ENCODE measurements around the gene RPH3AL. TPM values are rescaled to one million over a fixed set of nuclear protein-coding genes. Genes with fewer than 3 reads are reported as not detected.

The RPH3AL gene
- polyA plus RNA-seq, 4 donors, result 10.5 to 18.8 (median 12.0) TPM

- DNase-seq (no peak), FAIRE-seq (no peak)
- WGBS, 3 donors, result 70 to 91% (median 83%) methylated on average over 10 of the region's 10 CpGs
- no peaks in the 10 kb centered on the region for H3K27me3 ChIP-seq (ENCODE audit: control insufficient read depth in 3 of 3, insufficient read depth in 3 of 3, low read length in 3 of 3)
- no peaks in the 10 kb centered on the region for H3K9me3 ChIP-seq (ENCODE audit: control insufficient read depth in 2 of 2, insufficient read depth in 1 of 2, low read depth in 1 of 2, low read length in 1 of 2)
- H3K4me3 ChIP-seq (ENCODE audit: low read depth in 1 of 3, low read length in 3 of 3), result no peak overlapping the region
- H3K27ac ChIP-seq (ENCODE audit: low read depth in 1 of 3, low read length in 2 of 3), result no peak overlapping the region
- H3K4me1 ChIP-seq (ENCODE audit: control insufficient read depth in 3 of 3, insufficient read depth in 2 of 3, low read depth in 1 of 3, low read length in 2 of 3), result peaks cover 0 to 16% (median 0%) of the 10 kb centered on the region in 3 donors
- peaks cover 0 to 33% (median 0%) of the 10 kb centered on the region in 3 donors for H3K36me3 ChIP-seq (ENCODE audit: control insufficient read depth in 3 of 3, insufficient read depth in 2 of 3, low read depth in 1 of 3, low read length in 3 of 3)
Observed at GRCh38 chr17:304461-304860, 48.1 kb downstream of the RPH3AL start.

GRCh38 chr17:303168-303567, 49.4 kb downstream of the RPH3AL start:
- H3K27ac ChIP-seq (ENCODE audit: low read depth in 1 of 3, low read length in 2 of 3), result no peak overlapping the region
- H3K4me1 ChIP-seq (ENCODE audit: control insufficient read depth in 3 of 3, insufficient read depth in 2 of 3, low read depth in 1 of 3, low read length in 2 of 3), result peaks cover 0 to 16% (median 0%) of the 10 kb centered on the region in 3 donors
- FAIRE-seq (no peak), DNase-seq (no peak)
- no peaks in the 10 kb centered on the region for H3K27me3 ChIP-seq (ENCODE audit: control insufficient read depth in 3 of 3, insufficient read depth in 3 of 3, low read length in 3 of 3)
- no peak overlapping the region for H3K4me3 ChIP-seq (ENCODE audit: low read depth in 1 of 3, low read length in 3 of 3)
- no peaks in the 10 kb centered on the region for H3K9me3 ChIP-seq (ENCODE audit: control insufficient read depth in 2 of 2, insufficient read depth in 1 of 2, low read depth in 1 of 2, low read length in 1 of 2)
- WGBS, 3 donors, result 81 to 92% (median 89%) methylated on average over 9 of the region's 9 CpGs
- peaks cover 0 to 31% (median 0%) of the 10 kb centered on the region in 3 donors for H3K36me3 ChIP-seq (ENCODE audit: control insufficient read depth in 3 of 3, insufficient read depth in 2 of 3, low read depth in 1 of 3, low read length in 3 of 3)

- H3K27ac ChIP-seq (ENCODE audit: low read depth in 1 of 3, low read length in 2 of 3), result peak overlapping the region; percentile 53 to 71 (median 57)
- DNase-seq, result peak; percentile 86 to 98
Observed at GRCh38 chr17:302300-302698, 50.3 kb downstream of the RPH3AL start.

GRCh38 chr17:301681-302299, 50.8 kb downstream of the RPH3AL start:
- H3K4me3 ChIP-seq (ENCODE audit: low read depth in 1 of 3, low read length in 3 of 3), result no peak overlapping the region
- peak overlapping the region; percentile 37 to 71 (median 57) for H3K27ac ChIP-seq (ENCODE audit: low read depth in 1 of 3, low read length in 2 of 3)
- peak in 1 of 2 donors; percentile 69 for DNase-seq
- H3K4me1 ChIP-seq (ENCODE audit: control insufficient read depth in 3 of 3, insufficient read depth in 2 of 3, low read depth in 1 of 3, low read length in 2 of 3), result peaks cover 0 to 16% (median 0%) of the 10 kb centered on the region in 3 donors
- peaks cover 0 to 24% (median 0%) of the 10 kb centered on the region in 3 donors for H3K36me3 ChIP-seq (ENCODE audit: control insufficient read depth in 3 of 3, insufficient read depth in 2 of 3, low read depth in 1 of 3, low read length in 3 of 3)
- 39 to 73% (median 59%) methylated on average over 27 of the region's 27 CpGs for WGBS, 3 donors
- no peak for FAIRE-seq
- H3K9me3 ChIP-seq (ENCODE audit: control insufficient read depth in 2 of 2, insufficient read depth in 1 of 2, low read depth in 1 of 2, low read length in 1 of 2), result no peaks in the 10 kb centered on the region
- H3K27me3 ChIP-seq (ENCODE audit: control insufficient read depth in 3 of 3, insufficient read depth in 3 of 3, low read length in 3 of 3), result no peaks in the 10 kb centered on the region

More at GRCh38 chr17:302300-302698, 50.3 kb downstream of the RPH3AL start:
- Histone ChIP-seq H3K4me1 (ENCODE audit: control insufficient read depth in 3 of 3, insufficient read depth in 2 of 3, low read depth in 1 of 3, low read length in 2 of 3) (peaks cover 0 to 16% (median 0%) of the 10 kb centered on the region in 3 donors), H3K36me3 (ENCODE audit: control insufficient read depth in 3 of 3, insufficient read depth in 2 of 3, low read depth in 1 of 3, low read length in 3 of 3) (peaks cover 0 to 23% (median 0%) of the 10 kb centered on the region in 3 donors), H3K9me3 (ENCODE audit: control insufficient read depth in 2 of 2, insufficient read depth in 1 of 2, low read depth in 1 of 2, low read length in 1 of 2) (no peaks in the 10 kb centered on the region), H3K27me3 (ENCODE audit: control insufficient read depth in 3 of 3, insufficient read depth in 3 of 3, low read length in 3 of 3) (no peaks in the 10 kb centered on the region), H3K4me3 (ENCODE audit: low read depth in 1 of 3, low read length in 3 of 3) (no peak overlapping the region)
- WGBS, 3 donors, result 16 to 49% (median 33%) methylated on average over 23 to 24 of the region's 24 CpGs
- FAIRE-seq, result no peak

GRCh38 chr17:300881-301280, 51.7 kb downstream of the RPH3AL start:
- no peak overlapping the region for H3K27ac ChIP-seq (ENCODE audit: low read depth in 1 of 3, low read length in 2 of 3)
- H3K4me1 ChIP-seq (ENCODE audit: control insufficient read depth in 3 of 3, insufficient read depth in 2 of 3, low read depth in 1 of 3, low read length in 2 of 3), result peaks cover 0 to 16% (median 0%) of the 10 kb centered on the region in 3 donors
- FAIRE-seq (no peak), DNase-seq (no peak)
- no peaks in the 10 kb centered on the region for H3K9me3 ChIP-seq (ENCODE audit: control insufficient read depth in 2 of 2, insufficient read depth in 1 of 2, low read depth in 1 of 2, low read length in 1 of 2)
- 94 to 97% (median 97%) methylated on average over 11 of the region's 11 CpGs for WGBS, 3 donors
- H3K36me3 ChIP-seq (ENCODE audit: control insufficient read depth in 3 of 3, insufficient read depth in 2 of 3, low read depth in 1 of 3, low read length in 3 of 3), result peaks cover 0 to 19% (median 0%) of the 10 kb centered on the region in 3 donors
- no peak overlapping the region for H3K4me3 ChIP-seq (ENCODE audit: low read depth in 1 of 3, low read length in 3 of 3)
- no peaks in the 10 kb centered on the region for H3K27me3 ChIP-seq (ENCODE audit: control insufficient read depth in 3 of 3, insufficient read depth in 3 of 3, low read length in 3 of 3)

DNA sequence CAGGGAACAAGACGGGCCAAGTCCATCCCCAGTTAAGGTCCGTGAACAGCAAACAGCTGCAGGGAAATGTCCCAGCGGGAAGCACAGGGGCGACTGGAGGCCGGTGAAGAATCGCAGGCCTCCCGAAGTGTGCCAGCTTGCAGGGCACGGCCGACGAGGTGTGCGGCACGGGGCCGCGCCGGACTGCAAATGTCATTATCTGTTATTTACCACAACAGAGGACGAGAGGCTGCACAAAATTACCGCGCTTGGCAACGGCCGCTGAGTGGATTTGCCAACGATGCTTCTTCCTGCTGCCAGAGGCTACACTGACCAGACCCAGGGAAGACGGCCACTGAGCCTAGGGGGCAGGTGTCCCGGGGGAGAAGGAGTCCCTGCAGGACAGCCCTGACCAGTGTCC, 53.1 kb downstream of the RPH3AL start:
- Histone ChIP-seq H3K4me3 (ENCODE audit: low read depth in 1 of 3, low read length in 3 of 3) (no peak overlapping the region), H3K36me3 (ENCODE audit: control insufficient read depth in 3 of 3, insufficient read depth in 2 of 3, low read depth in 1 of 3, low read length in 3 of 3) (peaks cover 0 to 19% (median 0%) of the 10 kb centered on the region in 3 donors), H3K9me3 (ENCODE audit: control insufficient read depth in 2 of 2, insufficient read depth in 1 of 2, low read depth in 1 of 2, low read length in 1 of 2) (no peaks in the 10 kb centered on the region), H3K27ac (ENCODE audit: low read depth in 1 of 3, low read length in 2 of 3) (no peak overlapping the region), H3K27me3 (ENCODE audit: control insufficient read depth in 3 of 3, insufficient read depth in 3 of 3, low read length in 3 of 3) (no peaks in the 10 kb centered on the region), H3K4me1 (ENCODE audit: control insufficient read depth in 3 of 3, insufficient read depth in 2 of 3, low read depth in 1 of 3, low read length in 2 of 3) (peaks cover 0 to 11% (median 0%) of the 10 kb centered on the region in 3 donors)
- FAIRE-seq (no peak), DNase-seq (no peak)
- WGBS, 3 donors, result 79 to 85% (median 84%) methylated on average over 23 of the region's 23 CpGs

GRCh38 chr17:298791-299450, 53.7 kb downstream of the RPH3AL start:
- FAIRE-seq, result no peak
- no peak for DNase-seq

DNA sequence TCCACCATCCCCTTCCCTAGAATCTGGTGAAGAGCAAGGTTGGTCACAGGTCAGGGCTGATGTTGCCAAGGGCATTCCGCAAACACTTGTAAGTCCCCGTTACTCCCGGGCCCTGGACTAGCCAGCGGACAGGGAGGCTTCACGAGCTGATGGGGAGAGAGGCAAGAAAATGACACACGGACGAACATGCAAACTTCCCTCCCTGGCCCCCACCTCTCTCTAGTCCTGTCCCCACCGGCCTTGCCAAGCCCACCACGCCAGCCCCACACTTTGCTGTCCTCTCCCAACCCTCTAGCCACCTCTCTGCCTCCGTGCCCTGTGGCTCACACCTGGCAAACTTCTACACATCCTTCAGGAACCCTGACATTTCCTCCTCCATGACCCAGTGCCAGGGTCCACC, 54.8 kb downstream of the RPH3AL start:
- Histone ChIP-seq H3K4me1 (ENCODE audit: control insufficient read depth in 3 of 3, insufficient read depth in 2 of 3, low read depth in 1 of 3, low read length in 2 of 3) (peaks cover 0 to 11% (median 0%) of the 10 kb centered on the region in 3 donors), H3K36me3 (ENCODE audit: control insufficient read depth in 3 of 3, insufficient read depth in 2 of 3, low read depth in 1 of 3, low read length in 3 of 3) (peaks cover 0 to 16% (median 3%) of the 10 kb centered on the region in 3 donors), H3K4me3 (ENCODE audit: low read depth in 1 of 3, low read length in 3 of 3) (no peak overlapping the region), H3K27ac (ENCODE audit: low read depth in 1 of 3, low read length in 2 of 3) (no peak overlapping the region), H3K27me3 (ENCODE audit: control insufficient read depth in 3 of 3, insufficient read depth in 3 of 3, low read length in 3 of 3) (no peaks in the 10 kb centered on the region), H3K9me3 (ENCODE audit: control insufficient read depth in 2 of 2, insufficient read depth in 1 of 2, low read depth in 1 of 2, low read length in 1 of 2) (no peaks in the 10 kb centered on the region)
- WGBS, 3 donors, result 88 to 92% (median 89%) methylated on average over 10 of the region's 10 CpGs
- DNase-seq (no peak), FAIRE-seq (no peak)

More at GRCh38 chr17:298791-299450, 53.7 kb downstream of the RPH3AL start:
- Histone ChIP-seq H3K4me1 (ENCODE audit: control insufficient read depth in 3 of 3, insufficient read depth in 2 of 3, low read depth in 1 of 3, low read length in 2 of 3) (peaks cover 0 to 11% (median 0%) of the 10 kb centered on the region in 3 donors), H3K36me3 (ENCODE audit: control insufficient read depth in 3 of 3, insufficient read depth in 2 of 3, low read depth in 1 of 3, low read length in 3 of 3) (peaks cover 0 to 17% (median 0%) of the 10 kb centered on the region in 3 donors), H3K9me3 (ENCODE audit: control insufficient read depth in 2 of 2, insufficient read depth in 1 of 2, low read depth in 1 of 2, low read length in 1 of 2) (no peaks in the 10 kb centered on the region), H3K27me3 (ENCODE audit: control insufficient read depth in 3 of 3, insufficient read depth in 3 of 3, low read length in 3 of 3) (no peaks in the 10 kb centered on the region), H3K27ac (ENCODE audit: low read depth in 1 of 3, low read length in 2 of 3) (no peak overlapping the region), H3K4me3 (ENCODE audit: low read depth in 1 of 3, low read length in 3 of 3) (no peak overlapping the region)
- WGBS, 3 donors, result 76 to 92% (median 89%) methylated on average over 17 of the region's 17 CpGs
